ENCODE measurements around the gene VHLL.

Gene VHLL

GRCh38 chr1:156270314-156270713 is 28.8 kb downstream of the VHLL start:
- H3K27me3 ChIP-seq (ENCODE audit: insufficient read depth, poor library complexity, severe bottlenecking): no peaks in the 10 kb centered on the region
- no peak for DNase-seq (ENCODE audit: low read depth in 1 of 2, low spot score in 1 of 2)
- TF ChIP-seq CTCF (IDR thresholded peaks at IDR 0.05; ENCODE audit: insufficient read depth, low read length) (no peak), SPI1 (IDR thresholded peaks at IDR 0.05; ENCODE audit: borderline replicate concordance, low read depth) (no peak), REST (IDR thresholded peaks at IDR 0.05; ENCODE audit: insufficient replicate concordance, low read depth) (no peak), POLR2AphosphoS5 (IDR thresholded peaks at IDR 0.05; ENCODE audit: low read depth) (no peak), GABPA (IDR thresholded peaks at IDR 0.05; ENCODE audit: low read depth) (no peak)
- no peak overlapping the region for H3K4me3 ChIP-seq (replicated peaks; ENCODE audit: insufficient read depth, low read length)
- H3K27ac ChIP-seq (replicated peaks): no peak overlapping the region

GRCh38 chr1:156268336-156268735 is 30.8 kb downstream of the VHLL start:
- no peaks in the 10 kb centered on the region for H3K27me3 ChIP-seq (ENCODE audit: insufficient read depth, poor library complexity, severe bottlenecking)
- no peak for DNase-seq (ENCODE audit: low read depth in 1 of 2, low spot score in 1 of 2)
- no peak overlapping the region for H3K27ac ChIP-seq (replicated peaks)
- TF ChIP-seq SPI1 (IDR thresholded peaks at IDR 0.05; ENCODE audit: borderline replicate concordance, low read depth) (no peak), GABPA (IDR thresholded peaks at IDR 0.05; ENCODE audit: low read depth) (no peak), REST (IDR thresholded peaks at IDR 0.05; ENCODE audit: insufficient replicate concordance, low read depth) (no peak), CTCF (IDR thresholded peaks at IDR 0.05; ENCODE audit: insufficient read depth, low read length) (no peak), POLR2AphosphoS5 (IDR thresholded peaks at IDR 0.05; ENCODE audit: low read depth) (no peak)
- no peak overlapping the region for H3K4me3 ChIP-seq (replicated peaks; ENCODE audit: insufficient read depth, low read length)

GRCh38 chr1:156266051-156266450 is 33.1 kb downstream of the VHLL start:
- Histone ChIP-seq H3K27ac (replicated peaks) (no peak overlapping the region), H3K27me3 (ENCODE audit: insufficient read depth, poor library complexity, severe bottlenecking) (no peaks in the 10 kb centered on the region), H3K4me3 (replicated peaks; ENCODE audit: insufficient read depth, low read length) (no peak overlapping the region)
- TF ChIP-seq SPI1 (IDR thresholded peaks at IDR 0.05; ENCODE audit: borderline replicate concordance, low read depth) (no peak), CTCF (IDR thresholded peaks at IDR 0.05; ENCODE audit: insufficient read depth, low read length) (no peak), GABPA (IDR thresholded peaks at IDR 0.05; ENCODE audit: low read depth) (no peak), POLR2AphosphoS5 (IDR thresholded peaks at IDR 0.05; ENCODE audit: low read depth) (no peak), REST (IDR thresholded peaks at IDR 0.05; ENCODE audit: insufficient replicate concordance, low read depth) (no peak)
- no peak for DNase-seq (ENCODE audit: low read depth in 1 of 2, low spot score in 1 of 2)

Data from HL-60 (cell line).